Panc1 (cell line): ENCODE data around the gene TECPR2.

ENCODE experiments used
- SIN3A ChIP-seq: IDR thresholded peaks from 2 replicates; pipeline ENCODE4 v1.6.1; 2012; ENCODE audit warnings: low read depth, mild to moderate bottlenecking, low read length, moderate library complexity, borderline replicate concordance; ENCODE audit not compliant: insufficient read depth
- TF ChIP-seq, protein P1 (sequence below): fragments of 450-650 bp; IDR thresholded peaks from 2 replicates; pipeline ENCODE4 v1.5.1; 2017; ENCODE audit warnings: mild to moderate bottlenecking
- TF ChIP-seq, protein P2 (sequence below), 2 experiments: IDR thresholded peaks; 2 replicates each; pipeline ENCODE4 v1.6.1; 2011 to 2012; ENCODE audit warnings: low read depth in 2 of 2, control low read depth in 1 of 2, low read length in 1 of 2, mild to moderate bottlenecking in 1 of 2, moderate library complexity in 1 of 2; ENCODE audit not compliant: insufficient read depth in 1 of 2

DNA sequence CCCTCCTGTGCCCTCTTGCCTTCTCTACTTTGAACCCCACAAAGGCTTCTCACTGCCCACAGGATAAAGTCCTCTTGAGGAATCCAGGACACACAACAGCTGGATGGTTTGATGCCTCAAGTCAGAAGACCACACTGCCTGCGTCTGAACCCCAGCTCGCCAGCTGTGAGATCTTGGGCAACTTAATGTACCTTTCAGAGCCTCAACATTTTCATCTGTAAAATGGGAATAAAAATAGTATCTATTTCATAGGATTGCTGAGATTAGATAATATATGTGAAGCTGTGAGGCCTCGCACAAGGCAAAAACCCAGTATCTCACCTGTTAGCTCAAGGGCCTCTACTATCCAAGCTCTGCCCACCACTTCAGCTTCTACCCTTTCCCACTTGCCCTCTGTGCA lies 2.4 kb upstream of the TECPR2 start:
- TF ChIP-seq, protein P1, sequence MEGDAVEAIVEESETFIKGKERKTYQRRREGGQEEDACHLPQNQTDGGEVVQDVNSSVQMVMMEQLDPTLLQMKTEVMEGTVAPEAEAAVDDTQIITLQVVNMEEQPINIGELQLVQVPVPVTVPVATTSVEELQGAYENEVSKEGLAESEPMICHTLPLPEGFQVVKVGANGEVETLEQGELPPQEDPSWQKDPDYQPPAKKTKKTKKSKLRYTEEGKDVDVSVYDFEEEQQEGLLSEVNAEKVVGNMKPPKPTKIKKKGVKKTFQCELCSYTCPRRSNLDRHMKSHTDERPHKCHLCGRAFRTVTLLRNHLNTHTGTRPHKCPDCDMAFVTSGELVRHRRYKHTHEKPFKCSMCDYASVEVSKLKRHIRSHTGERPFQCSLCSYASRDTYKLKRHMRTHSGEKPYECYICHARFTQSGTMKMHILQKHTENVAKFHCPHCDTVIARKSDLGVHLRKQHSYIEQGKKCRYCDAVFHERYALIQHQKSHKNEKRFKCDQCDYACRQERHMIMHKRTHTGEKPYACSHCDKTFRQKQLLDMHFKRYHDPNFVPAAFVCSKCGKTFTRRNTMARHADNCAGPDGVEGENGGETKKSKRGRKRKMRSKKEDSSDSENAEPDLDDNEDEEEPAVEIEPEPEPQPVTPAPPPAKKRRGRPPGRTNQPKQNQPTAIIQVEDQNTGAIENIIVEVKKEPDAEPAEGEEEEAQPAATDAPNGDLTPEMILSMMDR: no peak
- TF ChIP-seq, protein P2, sequence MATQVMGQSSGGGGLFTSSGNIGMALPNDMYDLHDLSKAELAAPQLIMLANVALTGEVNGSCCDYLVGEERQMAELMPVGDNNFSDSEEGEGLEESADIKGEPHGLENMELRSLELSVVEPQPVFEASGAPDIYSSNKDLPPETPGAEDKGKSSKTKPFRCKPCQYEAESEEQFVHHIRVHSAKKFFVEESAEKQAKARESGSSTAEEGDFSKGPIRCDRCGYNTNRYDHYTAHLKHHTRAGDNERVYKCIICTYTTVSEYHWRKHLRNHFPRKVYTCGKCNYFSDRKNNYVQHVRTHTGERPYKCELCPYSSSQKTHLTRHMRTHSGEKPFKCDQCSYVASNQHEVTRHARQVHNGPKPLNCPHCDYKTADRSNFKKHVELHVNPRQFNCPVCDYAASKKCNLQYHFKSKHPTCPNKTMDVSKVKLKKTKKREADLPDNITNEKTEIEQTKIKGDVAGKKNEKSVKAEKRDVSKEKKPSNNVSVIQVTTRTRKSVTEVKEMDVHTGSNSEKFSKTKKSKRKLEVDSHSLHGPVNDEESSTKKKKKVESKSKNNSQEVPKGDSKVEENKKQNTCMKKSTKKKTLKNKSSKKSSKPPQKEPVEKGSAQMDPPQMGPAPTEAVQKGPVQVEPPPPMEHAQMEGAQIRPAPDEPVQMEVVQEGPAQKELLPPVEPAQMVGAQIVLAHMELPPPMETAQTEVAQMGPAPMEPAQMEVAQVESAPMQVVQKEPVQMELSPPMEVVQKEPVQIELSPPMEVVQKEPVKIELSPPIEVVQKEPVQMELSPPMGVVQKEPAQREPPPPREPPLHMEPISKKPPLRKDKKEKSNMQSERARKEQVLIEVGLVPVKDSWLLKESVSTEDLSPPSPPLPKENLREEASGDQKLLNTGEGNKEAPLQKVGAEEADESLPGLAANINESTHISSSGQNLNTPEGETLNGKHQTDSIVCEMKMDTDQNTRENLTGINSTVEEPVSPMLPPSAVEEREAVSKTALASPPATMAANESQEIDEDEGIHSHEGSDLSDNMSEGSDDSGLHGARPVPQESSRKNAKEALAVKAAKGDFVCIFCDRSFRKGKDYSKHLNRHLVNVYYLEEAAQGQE (IDR thresholded peaks at IDR 0.05; ENCODE audit: insufficient read depth in 1 of 2, low read depth in 2 of 2, low read length in 1 of 2): no peak
- no peak for TF ChIP-seq SIN3A
